B cell (primary cell): ENCODE measurements around the gene PRKCH. TPM values are rescaled to one million over a fixed set of nuclear protein-coding genes. Genes with fewer than 3 reads are reported as not detected.
A peak's percentile ranks its signal among the peaks of the same experiment; 100 is the strongest.

Source experiments
- ATAC-seq: fragments of 200-7000 bp; cut with Tn5 transposase; one replicate; pipeline ENCODE4 v1.10.0; 2021; ENCODE audit warnings: low read depth, mild to moderate bottlenecking, moderate number of reproducible peaks, moderate library complexity
- CTCF ChIA-PET: fragments of 350-600 bp; sonication (Branson Sonifier 250); formaldehyde crosslinking; loops from one replicate; lab custom pipeline; 2021; ENCODE audit warnings: antibody characterized with exemption, inconsistent platforms; lab: Charles Lee
- POLR2A ChIA-PET: fragments of 350-600 bp; sonication (Branson Sonifier 250); formaldehyde crosslinking; loops from one replicate; lab custom pipeline; 2021; ENCODE audit warnings: antibody characterized with exemption; lab: Charles Lee
- DNase-seq: peaks from one replicate; pipeline ENCODE4 v3.0.0; 2013
- H2AFZ ChIP-seq: 2 replicates; pipeline ENCODE4 v1.6.1; 2012; ENCODE audit warnings: mild to moderate bottlenecking, low read depth, low read length; ENCODE audit not compliant: insufficient read depth, poor library complexity, severe bottlenecking
- H3K27ac ChIP-seq, 2 donors: 1 replicate in 1 of 2; 2 replicates in 1 of 2; pipeline ENCODE4 v1.5.1; 2012 to 2013; ENCODE audit warnings: low read length in 2 of 2, mild to moderate bottlenecking in 2 of 2, moderate library complexity in 1 of 2
- H3K27me3 ChIP-seq, 4 experiments: fragments of 200-600 bp in 1 of 4; sonication (generic) in 1 of 4; replicated peaks in 1 of 4; 1 replicate in 2 of 4; 2 replicates in 2 of 4; pipeline versions ENCODE4 v1.6.1 to v1.7.0; 2013 to 2016; ENCODE audit warnings: low read length in 3 of 4, mild to moderate bottlenecking in 2 of 4, mixed read lengths in 1 of 4, moderate library complexity in 1 of 4; ENCODE audit not compliant: insufficient read depth in 4 of 4, control insufficient read depth in 3 of 4; ENCODE audit errors: control extremely low read depth in 1 of 4
- H3K36me3 ChIP-seq, 2 experiments: replicated peaks in 1 of 2; 1 replicate in 1 of 2; 2 replicates in 1 of 2; pipeline versions ENCODE4 v1.6.1 to v1.7.1; 2013; ENCODE audit warnings: low read length in 1 of 2; ENCODE audit not compliant: insufficient read depth in 2 of 2, control insufficient read depth in 1 of 2; ENCODE audit errors: control extremely low read depth in 1 of 2, extremely low read depth in 1 of 2
- H3K4me1 ChIP-seq, 2 donors: fragments of 200-600 bp in 1 of 2; sonication (generic) in 1 of 2; 1 replicate in 1 of 2; 2 replicates in 1 of 2; pipeline versions ENCODE4 v1.5.1 to v1.6.1; 2013 to 2017; ENCODE audit warnings: low read length in 2 of 2; ENCODE audit not compliant: control insufficient read depth in 2 of 2, insufficient read depth in 2 of 2
- H3K4me2 ChIP-seq: replicated peaks from 2 replicates; pipeline ENCODE3; 2012; ENCODE audit warnings: mild to moderate bottlenecking, low read depth, low read length; ENCODE audit not compliant: poor library complexity, severe bottlenecking
- H3K4me3 ChIP-seq, 5 experiments: fragments of 200-600 bp in 1 of 5; sonication (generic) in 1 of 5; 1 replicate in 3 of 5; 2 replicates in 2 of 5; pipeline versions ENCODE4 v1.5.1 to v1.7.0; 2011 to 2016; ENCODE audit warnings: low read length in 4 of 5, mild to moderate bottlenecking in 4 of 5, low read depth in 2 of 5, control low read depth in 1 of 5, moderate library complexity in 1 of 5; ENCODE audit not compliant: insufficient read depth in 1 of 5; ENCODE audit errors: control extremely low read depth in 1 of 5, extremely low read depth in 1 of 5
- H3K79me2 ChIP-seq: fragments of 200-600 bp; sonication (generic); one replicate; pipeline ENCODE4 v1.6.0; 2016; ENCODE audit warnings: low read length; ENCODE audit not compliant: control insufficient read depth, insufficient read depth
- H3K9ac ChIP-seq: fragments of 200-600 bp; sonication (generic); 2 replicates; pipeline ENCODE4 v1.6.1; 2017; ENCODE audit warnings: mild to moderate bottlenecking, low read length, moderate library complexity
- H3K9me3 ChIP-seq, 3 donors: one replicate each; pipeline versions ENCODE4 v1.6.1 to v1.7.1; 2013; ENCODE audit warnings: low read length in 2 of 3; ENCODE audit not compliant: control insufficient read depth in 2 of 3, insufficient read depth in 1 of 3; ENCODE audit errors: control extremely low read depth in 1 of 3
- H4K20me1 ChIP-seq: 2 replicates; pipeline ENCODE4 v1.6.0; 2012; ENCODE audit warnings: mild to moderate bottlenecking, low read length; ENCODE audit not compliant: insufficient read depth, control insufficient read depth, poor library complexity, severe bottlenecking
- H3K27ac Mint-ChIP-seq: one replicate; pipeline ENCODE4 v1.8.0; 2021; ENCODE audit warnings: mixed read lengths
- H3K27me3 Mint-ChIP-seq: one replicate; pipeline ENCODE4 v1.8.0; 2021; ENCODE audit warnings: mixed read lengths
- H3K4me1 Mint-ChIP-seq: one replicate; pipeline ENCODE4 v1.8.0; 2021; ENCODE audit warnings: mixed read lengths
- H3K4me3 Mint-ChIP-seq: one replicate; pipeline ENCODE4 v1.8.0; 2021; ENCODE audit warnings: mixed read lengths
- H3K9me3 Mint-ChIP-seq: one replicate; pipeline ENCODE4 v1.8.0; 2022; ENCODE audit warnings: mixed read lengths; ENCODE audit not compliant: insufficient read depth
- CTCF ChIP-seq: fragments of 200-600 bp; IDR thresholded peaks from one replicate; pipeline ENCODE4 v1.8.0; 2022; ENCODE audit warnings: antibody characterized with exemption, mild to moderate bottlenecking
- EZH2 ChIP-seq: IDR thresholded peaks from 2 replicates; pipeline ENCODE4 v1.6.1; 2012; ENCODE audit warnings: borderline replicate concordance, low read depth, mild to moderate bottlenecking, moderate library complexity, low read length; ENCODE audit not compliant: insufficient read depth, poor library complexity, severe bottlenecking
- WGBS: methylation state at CpG from one replicate; pipeline ENCODE4 v1.1.5; 2013; ENCODE audit warnings: missing lambda C conversion rate; ENCODE audit not compliant: insufficient coverage; 5-methylcytosine and 5-hydroxymethylcytosine counted together
- intact Hi-C: fragments of 100-400 bp; cut with micrococcal nuclease; formaldehyde crosslinking; loops from one replicate; pipeline ENCODE4 v1.10.0; 2022
- polyA plus RNA-seq: library from polyadenylated mRNA; depleted of rRNA; stranded (reverse); fragments of >200 nt; gene quantifications from 2 replicates; pipeline ENCODE4 v1.2.3, GENCODE V29; 2012
- total RNA-seq, 2 donors: library from RNA; stranded (reverse); fragments of 120-200 nt in 1 of 2; gene quantifications; 1 replicate in 1 of 2; 2 replicates in 1 of 2; pipeline versions ENCODE4 v1.2.3 to v1.2.4, GENCODE V29; 2013 to 2022

Gene PRKCH
- total and polyA plus RNA-seq, 2 donors (not counting 1 experiment from before 2014, with no cell fraction given): 2.0 to 5.0 TPM

- Mint-ChIP-seq H3K4me3 (peak overlapping the region; percentile 84), H3K27ac (peak overlapping the region; percentile 93), H3K4me1 (peaks cover 61% of the 10 kb centered on the region), H3K27me3 (no peaks in the 10 kb centered on the region), H3K9me3 (no peaks in the 10 kb centered on the region)
- peak; percentile 10 for ATAC-seq
- DNase-seq: no peak
- CTCF ChIA-PET: interaction anchor here (0.8 to 7.0 kb wide), 14 partner anchors 12 to 270 kb away, joined by 3 to 76 read pairs (median 5); no protein-coding TSS in a partner anchor
- H3K4me3 ChIP-seq: peak overlapping the region in 4 of 5 experiments; percentile 31 to 58 (median 46)
- peak overlapping the region; percentile 56 for H3K9ac ChIP-seq
- no peaks in the 10 kb centered on the region for H3K27me3 ChIP-seq
- no peaks in the 10 kb centered on the region for H3K36me3 ChIP-seq
- H3K4me2 ChIP-seq: peak overlapping the region; percentile 89
- H3K9me3 ChIP-seq: no peaks in the 10 kb centered on the region
- peaks cover 3% of the 10 kb centered on the region for H3K79me2 ChIP-seq
- peak overlapping the region; percentile 77 to 91 for H3K27ac ChIP-seq
- POLR2A ChIA-PET: interaction anchor here (0.6 to 2.4 kb wide), 18 partner anchors 9 to 194 kb away, joined by 3 to 25 read pairs (median 4); partner anchors contain the start of genes HIF1A and SNAPC1
- no peaks in the 10 kb centered on the region for H4K20me1 ChIP-seq
- no peak for TF ChIP-seq CTCF
- TF ChIP-seq EZH2: no peak
- intact Hi-C loops: loop anchor here (1.0 to 5.0 kb wide), 8 partner anchors 15 to 183 kb away; partner anchors contain the start of gene HIF1A
- WGBS: 30% methylated on average over 10 of the region's 13 CpGs
- peaks cover 43 to 49% of the 10 kb centered on the region in 2 donors for H3K4me1 ChIP-seq
- H2AFZ ChIP-seq: peak overlapping the region; percentile 70
Observed at GRCh38 chr14:61567838-61568571, 246.6 kb downstream of the PRKCH start.
